MM.1S (cell line): ENCODE results near the gene TNK1.

ENCODE experiments used
- CTCF ChIP-seq: fragments of 300-600 bp; sonication (generic); IDR thresholded peaks from 2 replicates; pipeline ENCODE4 v1.5.1; 2016; ENCODE audit warnings: antibody characterized with exemption, low read length, mixed read lengths
- EZH2phosphoT487 ChIP-seq: fragments of 300-600 bp; sonication (generic); IDR thresholded peaks from 2 replicates; pipeline ENCODE4 v1.6.1; 2018; ENCODE audit warnings: antibody characterized with exemption, low read length

GRCh38 chr17:7432296-7432695 is 51.4 kb downstream of the TNK1 start:
- TF ChIP-seq EZH2phosphoT487 (no peak), CTCF (no peak)
